Activated T-cell treated with anti-CD3 and anti-CD28 coated beads for 48 hours (primary cell): Measurements from ENCODE around the gene CADM2.
"Not testable (repeated sequence)": the region's sequence is repeated elsewhere in the genome, so short reads cannot be mapped to it uniquely, and the experiment has no call there.

Source experiments
- DNase-seq: peaks from one replicate; pipeline ENCODE4 v3.0.0-alpha.2; 2020; ENCODE audit warnings: low read depth

The CADM2 gene

DNA sequence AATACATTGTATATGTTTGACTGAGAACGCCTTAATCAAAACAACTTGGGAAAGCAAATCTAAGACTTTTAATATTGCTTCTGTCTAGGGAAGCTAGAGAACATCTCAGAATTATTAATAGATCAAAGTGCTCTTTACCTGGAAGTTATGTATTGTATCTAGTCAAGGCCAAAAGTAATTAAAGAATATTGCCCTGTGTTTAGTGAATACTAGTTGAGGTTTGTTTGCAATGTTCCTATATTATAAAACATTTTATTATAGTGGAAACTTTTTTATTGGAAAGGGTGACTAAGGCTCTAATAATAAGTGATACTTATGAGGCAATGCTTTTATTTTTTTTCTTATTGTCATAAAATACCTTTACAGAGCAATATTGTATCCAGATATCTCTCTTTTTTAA is 118.2 kb downstream of the CADM2 start:
- DNase-seq: no peak

DNA sequence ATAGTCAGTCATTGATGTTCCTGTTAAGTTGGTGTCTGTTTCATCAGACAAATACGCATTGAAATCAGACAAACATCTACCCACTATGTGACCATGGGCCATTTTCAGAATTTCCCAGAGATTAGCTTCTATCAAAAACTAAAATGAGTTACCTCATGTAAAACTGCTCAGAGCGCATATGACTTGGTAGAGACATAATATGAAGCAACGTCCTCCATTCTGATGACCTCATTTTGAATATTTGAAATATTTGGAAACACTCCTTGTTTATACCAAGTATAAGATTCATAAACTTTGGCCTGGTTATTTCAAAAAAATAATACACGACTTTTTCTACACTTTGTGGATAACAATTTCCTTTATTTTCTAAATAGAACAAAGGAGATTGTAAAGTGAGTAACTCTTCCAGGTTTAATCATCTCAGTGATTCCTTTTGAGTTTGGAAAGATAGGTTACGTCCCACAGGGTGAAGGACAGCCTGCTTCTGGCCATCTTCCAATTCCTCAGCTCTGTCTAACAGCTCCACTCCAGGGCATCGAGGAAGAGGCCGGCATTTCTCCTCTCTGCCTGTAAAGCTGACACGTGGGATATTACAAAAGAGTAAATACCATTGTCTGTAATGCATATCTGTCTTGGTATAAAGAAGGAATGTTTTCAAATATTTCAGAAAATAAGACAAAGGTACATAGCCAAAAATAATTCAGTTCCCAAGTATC is 122.6 kb downstream of the CADM2 start:
- no peak for DNase-seq

DNA sequence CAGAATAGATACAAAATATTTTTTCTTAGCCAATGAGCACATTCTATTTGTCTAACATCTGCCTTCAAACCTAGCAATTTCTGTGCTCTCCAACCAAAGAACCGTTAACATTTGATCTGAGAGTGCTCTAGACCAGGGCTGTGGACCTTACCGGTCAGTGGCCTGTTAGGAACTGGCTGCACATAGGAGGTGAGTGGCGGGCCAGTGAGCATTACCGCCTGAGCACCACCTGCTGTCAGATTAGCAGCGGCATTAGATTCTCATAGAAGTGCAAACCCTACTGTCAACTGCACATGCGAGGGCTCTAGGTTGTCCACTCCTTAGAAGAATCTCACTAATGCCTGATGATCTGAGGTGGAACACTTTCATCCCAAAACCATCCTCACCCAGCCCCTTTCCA is 131.7 kb downstream of the CADM2 start:
- DNase-seq: no peak

DNA sequence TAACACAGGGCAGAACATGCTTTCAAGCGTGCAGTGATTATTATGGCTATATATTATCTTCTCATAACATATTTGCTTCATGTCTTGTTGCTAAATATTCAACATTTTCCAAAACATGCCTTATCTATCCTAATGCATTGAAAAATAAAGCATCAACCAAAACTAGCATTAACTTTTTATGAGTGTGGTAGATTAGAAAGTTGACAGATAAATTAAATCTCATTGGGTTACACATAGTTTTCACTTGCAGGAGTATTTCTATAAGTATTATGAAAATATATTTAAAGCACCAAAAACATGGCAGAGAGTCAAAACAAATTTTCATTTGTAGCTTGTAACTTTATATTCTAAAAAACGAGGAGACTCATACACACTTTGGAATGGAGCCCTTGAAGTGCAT is 141.5 kb downstream of the CADM2 start:
- DNase-seq: no peak

DNA sequence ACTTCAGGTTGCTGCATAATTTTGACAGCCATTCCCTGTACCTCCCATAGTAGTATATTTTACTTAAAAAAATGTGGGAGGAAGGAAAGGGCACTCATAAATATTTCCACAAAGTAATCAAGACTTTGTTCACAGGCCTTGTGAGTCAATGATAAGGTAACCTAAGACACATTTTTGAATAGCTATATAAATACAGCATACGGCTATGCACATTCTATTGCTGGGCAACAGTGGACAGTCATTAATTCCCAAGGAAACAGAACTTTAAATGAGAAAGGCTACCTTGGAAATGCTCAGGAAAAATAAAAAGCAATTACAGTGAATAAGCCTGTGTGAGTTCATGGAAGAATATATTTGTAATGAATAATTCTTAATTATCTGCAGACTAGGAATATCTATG is 144.0 kb downstream of the CADM2 start:
- no peak for DNase-seq

DNA sequence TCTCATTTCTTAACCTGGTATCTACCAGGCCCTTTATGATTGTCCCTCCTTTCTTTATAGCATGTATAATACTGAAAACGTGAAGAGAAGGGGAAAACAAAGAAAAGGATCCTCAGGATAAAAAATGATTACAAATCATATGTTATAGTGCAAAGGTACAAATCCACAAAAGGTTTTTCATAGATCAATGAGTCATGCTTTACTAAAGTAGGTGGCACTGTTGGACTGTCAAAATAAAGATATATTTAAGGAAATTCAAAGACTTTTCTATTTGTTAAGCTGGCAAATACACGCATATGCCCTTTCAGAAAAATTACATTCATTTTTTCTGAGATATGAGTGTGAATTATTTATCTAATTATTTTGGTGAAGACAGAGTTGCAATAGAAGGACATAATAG is 151.6 kb downstream of the CADM2 start:
- DNase-seq: no peak

DNA sequence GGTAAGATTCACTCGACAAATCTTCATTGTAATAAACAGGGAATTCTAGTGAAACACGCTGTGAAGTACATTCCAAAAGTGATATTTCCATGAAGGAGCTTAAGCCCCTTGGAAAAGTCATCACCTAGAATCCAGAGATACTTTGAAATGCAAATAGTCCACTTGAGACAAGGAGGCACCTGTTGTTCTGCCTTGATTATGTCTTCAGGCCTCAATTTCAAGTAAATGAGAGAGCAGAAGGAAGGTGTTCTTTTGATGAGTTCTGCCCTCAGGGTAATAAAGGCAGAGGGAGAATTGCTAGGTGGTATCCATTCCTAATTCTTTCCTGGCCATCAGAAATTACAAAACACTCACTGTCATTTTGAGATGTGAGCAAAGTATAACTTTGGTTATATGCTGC is 162.1 kb downstream of the CADM2 start:
- no peak for DNase-seq

DNA sequence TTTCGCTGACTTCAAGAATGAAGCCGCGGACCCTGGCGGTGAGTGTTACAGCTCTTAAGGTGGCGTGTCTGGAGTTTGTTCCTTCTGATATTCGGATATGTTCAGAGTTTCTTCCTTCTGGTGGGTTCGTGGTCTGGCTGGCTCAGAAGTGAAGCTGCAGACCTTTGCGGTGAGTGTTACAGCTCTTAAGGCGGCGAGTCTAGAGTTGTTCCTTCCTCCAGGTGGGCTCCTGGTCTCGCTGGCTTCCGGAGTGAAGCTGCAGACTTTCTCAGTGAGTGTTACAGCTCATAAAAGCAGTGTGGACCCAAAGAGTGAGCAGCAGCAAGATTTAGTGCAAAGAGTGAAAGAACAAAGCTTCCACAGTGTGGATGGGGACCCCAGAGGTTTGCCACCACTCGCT is 174.1 kb downstream of the CADM2 start:
- DNase-seq: not testable (repeated sequence)

DNA sequence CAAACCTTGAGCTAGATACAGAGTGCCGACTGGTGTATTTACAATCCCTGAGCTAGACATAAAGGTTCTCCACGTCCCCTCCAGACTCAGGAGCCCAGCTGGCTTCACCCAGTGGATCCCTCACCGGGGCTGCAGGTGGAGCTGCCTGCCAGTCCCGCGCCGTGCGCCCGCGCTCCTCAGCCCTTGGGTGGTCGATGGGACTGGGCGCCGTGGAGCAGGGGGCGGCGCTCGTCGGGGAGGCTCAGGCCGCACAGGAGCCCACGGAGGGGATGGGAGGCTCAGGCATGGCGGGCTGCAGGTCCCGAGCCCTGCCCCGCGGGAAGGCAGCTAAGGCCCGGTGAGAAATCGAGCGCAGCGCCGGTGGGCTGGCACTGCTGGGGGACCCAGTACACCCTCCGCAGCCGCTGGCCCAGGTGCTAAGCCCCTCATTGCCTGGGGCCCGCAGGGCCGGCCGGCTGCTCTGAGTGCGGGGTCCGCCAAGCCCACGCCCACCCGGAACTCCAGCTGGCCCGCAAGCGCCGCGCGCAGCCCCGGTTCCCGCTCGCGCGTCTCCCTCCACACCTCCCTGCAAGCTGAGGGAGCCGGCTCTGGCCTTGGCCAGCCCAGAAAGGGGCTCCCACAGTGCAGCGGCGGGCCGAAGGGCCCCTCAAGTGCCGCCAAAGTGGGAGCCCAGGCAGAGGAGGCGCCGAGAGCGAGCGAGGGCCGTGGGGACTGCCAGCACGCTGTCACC is 175.1 kb downstream of the CADM2 start:
- not testable (repeated sequence) for DNase-seq

DNA sequence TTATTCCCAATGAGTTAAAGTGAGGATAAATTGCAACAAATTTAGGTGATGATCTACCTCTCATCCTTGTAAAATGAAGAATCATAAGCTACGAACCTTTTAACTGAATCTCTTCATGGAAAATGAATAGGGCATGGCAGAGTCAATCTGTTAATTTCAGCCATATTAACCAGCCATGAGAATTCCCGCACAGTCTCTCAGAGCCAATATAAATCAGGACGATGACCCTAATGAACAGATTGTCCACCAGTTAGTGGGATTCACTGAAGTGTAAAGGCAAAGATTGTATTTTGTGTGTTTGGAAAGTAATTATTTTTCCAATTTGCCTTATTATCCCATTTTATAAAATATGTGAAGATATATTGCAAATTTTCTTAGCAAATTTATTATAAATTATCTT is 183.8 kb downstream of the CADM2 start:
- no peak for DNase-seq

DNA sequence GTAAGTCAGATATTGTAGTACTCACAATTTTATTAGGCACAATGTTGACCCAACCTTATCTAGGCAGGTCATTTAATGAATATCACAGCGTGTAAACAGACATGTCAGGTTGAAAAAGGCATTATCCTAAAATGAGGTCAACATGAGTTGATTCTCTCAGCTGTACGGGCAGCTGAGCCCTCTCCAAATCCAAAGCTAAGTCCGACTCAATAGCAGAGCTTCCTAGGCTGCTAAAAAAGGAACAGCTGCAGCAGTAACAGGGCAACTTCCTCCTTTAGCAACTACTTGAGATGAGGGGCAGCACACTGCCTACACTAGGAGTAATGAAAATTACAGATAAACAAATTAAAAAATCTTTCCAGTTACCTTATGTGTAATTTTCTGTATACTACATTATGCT is 189.2 kb downstream of the CADM2 start:
- DNase-seq: no peak

DNA sequence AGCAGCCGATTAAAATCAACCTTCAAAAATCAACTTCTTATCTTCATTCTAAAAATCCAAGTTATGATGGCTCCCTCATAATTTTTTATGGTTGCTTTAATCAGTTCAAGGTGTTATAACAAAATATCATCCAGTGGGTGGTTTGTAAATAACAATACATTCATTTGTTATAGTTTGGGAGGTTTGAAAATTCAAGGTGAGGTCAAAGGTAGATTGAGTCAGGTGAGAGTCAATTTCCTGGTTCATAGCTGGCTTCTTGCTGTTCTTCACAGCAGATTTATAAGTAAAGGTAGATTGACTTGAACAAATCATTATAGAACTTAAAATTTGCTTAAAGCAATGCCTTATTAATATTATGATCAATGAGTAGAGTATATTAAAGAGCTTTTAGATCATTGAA is 192.8 kb downstream of the CADM2 start:
- no peak for DNase-seq

DNA sequence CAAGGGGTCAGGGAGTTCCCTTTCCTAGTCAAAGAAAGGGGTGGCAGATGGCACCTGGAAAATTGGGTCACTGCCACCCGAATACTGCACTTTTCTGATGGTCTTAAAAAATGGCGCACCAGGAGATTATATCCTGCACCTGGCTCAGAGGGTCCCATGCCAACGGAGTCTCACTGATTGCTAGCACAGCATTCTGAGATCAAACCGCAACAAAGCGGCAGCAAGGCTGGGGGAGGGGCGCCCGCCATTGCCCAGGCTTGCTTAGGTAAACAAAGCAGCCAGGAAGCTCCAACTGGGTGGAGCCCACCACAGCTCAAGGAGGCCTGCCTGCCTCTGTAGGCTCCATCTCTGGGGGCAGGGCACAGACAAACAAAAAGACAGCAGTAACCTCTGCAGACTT is 194.5 kb downstream of the CADM2 start:
- DNase-seq: not testable (repeated sequence)

DNA sequence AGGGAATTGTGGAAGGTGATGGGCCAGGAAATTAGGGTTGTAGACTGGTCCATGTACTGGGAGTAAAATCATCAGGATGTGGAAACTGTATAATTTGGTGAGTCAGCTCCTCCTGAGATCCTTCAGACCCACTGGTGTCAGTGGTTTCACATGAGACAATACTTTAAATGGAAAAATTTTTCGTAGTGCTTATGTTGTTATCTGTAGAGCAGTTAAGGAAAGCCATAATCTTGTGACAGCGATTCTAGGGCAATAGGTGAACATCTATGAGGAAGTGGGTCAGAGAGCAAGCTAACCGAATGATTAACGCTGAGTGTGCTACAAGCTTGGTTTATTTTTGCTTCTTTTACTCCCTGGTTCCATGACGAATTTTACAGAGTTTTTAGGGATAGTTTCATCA is 200.6 kb downstream of the CADM2 start:
- no peak for DNase-seq

DNA sequence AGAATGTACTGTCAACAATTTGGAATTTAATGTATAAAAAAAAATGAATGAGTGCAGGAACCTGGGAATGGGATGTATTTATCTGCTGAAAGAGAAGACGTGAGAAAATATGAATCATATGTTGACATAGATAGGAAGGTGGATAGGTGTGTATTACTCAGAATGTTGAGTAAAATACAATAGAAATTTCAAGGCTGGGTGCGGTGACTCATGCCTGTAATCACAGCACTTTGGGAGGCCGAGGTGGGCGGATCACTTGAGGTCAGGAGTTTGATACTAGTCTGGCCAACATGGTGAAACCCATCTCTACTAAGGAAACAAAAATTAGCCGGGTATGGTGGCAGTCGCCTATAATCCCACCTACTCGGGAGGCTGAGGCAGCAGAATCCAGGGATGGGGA is 202.8 kb downstream of the CADM2 start:
- no peak for DNase-seq

DNA sequence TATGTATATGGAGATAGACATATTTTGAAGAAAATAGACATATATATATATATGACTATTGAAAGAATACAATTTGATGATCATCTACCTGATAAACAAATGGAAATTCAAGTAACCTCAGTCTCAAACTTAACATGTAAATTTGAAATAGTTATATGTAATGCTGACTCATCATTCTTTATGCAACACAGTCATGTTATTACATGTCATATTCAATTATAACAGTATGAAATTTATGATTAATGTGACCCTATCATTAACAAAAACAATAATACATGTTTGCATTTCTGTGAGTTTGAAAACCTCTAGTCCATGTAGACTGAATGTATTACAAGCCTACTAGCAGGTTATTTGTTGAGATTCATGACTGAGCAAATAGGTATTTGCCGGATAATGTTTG is 204.1 kb downstream of the CADM2 start:
- DNase-seq: no peak

DNA sequence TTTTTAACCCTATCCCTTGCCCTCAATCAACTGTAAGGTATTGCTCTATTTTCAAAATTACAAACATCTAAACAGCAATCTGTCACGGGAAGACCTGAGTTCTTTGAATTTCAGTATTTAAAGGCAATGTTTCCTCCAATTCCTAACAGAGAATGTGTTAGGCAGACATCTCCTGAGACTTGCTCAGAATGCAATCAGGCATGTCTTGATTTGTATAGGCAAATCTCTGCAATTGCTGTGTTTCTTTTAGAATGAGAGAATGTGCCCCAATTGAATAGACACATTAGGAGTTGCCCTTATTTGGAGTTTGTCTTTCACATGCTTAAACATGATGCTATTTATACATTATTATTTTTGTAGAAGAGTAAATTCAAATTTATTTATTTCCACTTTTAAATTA is 205.6 kb downstream of the CADM2 start:
- DNase-seq: no peak

DNA sequence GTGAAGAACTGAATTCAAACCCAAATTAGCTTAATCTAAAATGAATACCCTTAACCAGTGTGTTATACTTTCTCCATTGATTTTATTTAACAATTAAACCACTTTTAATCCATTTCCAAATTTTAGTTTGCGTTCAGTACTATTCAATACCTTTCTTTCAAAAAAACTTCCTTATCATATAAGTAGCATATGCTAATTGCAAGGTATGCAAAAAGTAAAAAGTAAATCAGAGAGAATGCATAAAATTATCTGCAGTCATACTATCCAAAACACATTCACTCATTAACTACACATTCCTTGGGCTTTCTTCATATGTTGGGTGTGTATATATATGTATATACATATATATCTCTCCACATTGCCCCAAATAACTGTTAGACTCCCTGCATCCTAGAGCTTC is 208.8 kb downstream of the CADM2 start:
- DNase-seq: no peak

DNA sequence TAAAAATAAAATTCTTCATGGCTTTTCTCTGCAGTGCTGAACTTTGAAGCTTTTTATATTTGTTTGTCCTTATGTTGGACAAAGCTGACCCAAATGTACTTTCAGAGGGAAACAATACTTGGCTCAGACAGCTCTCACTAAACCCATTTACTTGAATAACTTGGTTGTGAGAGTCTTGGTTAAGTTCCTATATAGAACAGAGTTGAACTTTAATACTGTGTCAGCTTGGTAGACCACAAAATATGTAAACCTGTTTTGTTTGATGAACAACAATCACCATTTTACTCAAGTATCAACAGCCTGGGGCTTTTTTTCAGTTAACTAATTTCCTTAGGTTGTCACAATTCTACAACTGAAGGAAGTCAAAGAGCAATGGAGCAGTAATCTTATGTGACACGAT is 211.9 kb downstream of the CADM2 start:
- DNase-seq: no peak

DNA sequence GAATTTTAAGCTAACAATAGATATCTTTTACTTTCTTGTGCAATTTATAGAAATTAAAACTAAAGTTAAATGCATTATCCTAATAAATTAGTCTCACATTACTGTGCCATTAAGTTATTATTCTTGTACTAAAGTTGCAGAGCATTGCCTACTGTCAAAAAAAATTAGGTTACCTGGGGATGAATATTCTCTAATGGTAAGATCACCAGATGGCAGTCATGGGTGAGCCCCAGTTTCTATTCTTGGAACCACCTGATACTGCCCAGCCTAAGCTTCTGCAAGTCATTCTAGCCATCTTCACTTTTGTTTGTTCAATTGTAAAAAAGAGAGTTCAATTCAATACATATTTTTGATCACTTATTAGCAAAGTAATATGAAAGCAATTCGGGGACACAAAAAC is 213.2 kb downstream of the CADM2 start:
- no peak for DNase-seq

DNA sequence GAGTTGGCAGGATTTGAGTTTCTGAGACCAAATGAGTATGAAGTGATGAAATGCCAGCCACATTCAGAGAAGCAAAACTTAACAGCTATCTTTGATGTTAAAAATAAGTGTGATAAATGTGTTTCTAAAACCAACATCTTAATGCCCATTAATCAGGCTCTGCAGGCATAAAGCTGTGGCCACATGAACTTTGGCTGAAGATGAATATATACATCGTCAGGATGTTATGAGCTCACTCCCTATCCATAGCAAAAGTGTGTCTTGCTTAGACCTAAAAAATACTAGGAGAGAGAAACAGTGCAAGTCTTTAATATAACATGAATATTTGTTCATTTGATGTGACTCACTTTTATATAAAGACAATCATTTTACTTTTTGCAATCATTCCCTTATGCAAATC is 218.0 kb downstream of the CADM2 start:
- DNase-seq: no peak

DNA sequence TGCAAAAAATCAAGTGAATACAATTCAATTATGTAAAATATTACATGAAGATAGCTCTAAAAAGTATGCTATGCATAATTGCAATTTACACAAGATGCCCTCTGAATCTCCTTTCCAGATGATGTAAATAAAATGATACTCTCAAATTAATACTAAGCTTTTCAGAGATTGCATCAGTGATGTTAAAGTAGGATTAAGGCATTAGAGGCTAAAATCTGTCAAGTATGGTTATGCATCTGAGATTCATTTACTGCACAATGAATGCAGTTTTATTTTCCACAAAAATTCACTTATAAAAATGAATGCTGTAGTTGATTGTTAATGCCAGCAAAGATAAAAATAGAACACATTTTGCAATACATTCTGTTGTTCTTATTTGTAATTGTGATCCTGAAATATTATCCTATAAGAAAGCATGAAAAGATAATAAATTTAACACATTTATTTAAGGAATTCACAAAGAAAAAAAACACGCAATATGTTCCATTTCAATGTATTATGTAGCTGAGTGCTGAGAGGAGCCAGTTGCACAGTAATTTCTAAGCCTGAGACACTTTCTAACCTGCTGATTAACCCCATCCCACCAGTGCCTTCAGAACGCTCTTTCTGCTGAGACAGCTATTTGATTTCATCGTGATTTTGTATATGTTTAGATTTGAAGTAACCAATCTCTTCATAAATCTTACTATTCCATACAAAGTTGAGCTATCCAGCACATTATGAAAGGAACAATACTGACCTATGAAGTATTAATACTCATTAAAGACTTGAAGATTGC is 224.4 kb downstream of the CADM2 start:
- DNase-seq: no peak

DNA sequence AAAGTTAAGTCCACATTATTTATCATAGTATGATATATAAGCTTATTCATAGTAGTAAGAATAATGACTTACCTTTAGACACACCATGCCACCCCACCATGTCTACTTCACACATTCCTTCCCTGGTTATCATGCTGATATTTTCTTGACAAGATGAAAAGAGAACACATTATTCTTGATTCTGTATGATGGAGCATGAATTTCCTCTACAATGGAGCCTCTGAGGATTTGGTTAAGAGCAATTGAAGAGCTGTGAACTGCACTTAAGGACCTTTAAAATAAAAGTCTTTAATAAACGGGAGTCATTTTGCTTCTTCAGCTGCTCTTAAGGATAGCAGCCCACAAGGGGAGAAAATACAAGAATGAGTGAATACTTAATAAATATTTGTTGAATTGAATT is 226.7 kb downstream of the CADM2 start:
- DNase-seq: no peak
